22Rv1 (cell line): ENCODE data around the gene FIGNL2.

Experiments
- H3K27ac ChIP-seq: fragments of 450-650 bp; 2 replicates; pipeline ENCODE4 v1.5.1; 2017
- CTCF ChIP-seq: fragments of 450-650 bp; IDR thresholded peaks from 2 replicates; pipeline ENCODE4 v1.5.1; 2017; ENCODE audit warnings: mild to moderate bottlenecking
- ZFX ChIP-seq: fragments of 450-650 bp; IDR thresholded peaks from 2 replicates; pipeline ENCODE4 v1.6.1; 2017; ENCODE audit warnings: antibody characterized with exemption, borderline replicate concordance

Gene FIGNL2

GRCh38 chr12:51829641-51830040 is 18.9 kb downstream of the FIGNL2 start:
- TF ChIP-seq CTCF (no peak), ZFX (no peak)
- H3K27ac ChIP-seq = no peak overlapping the region

GRCh38 chr12:51829011-51829481 is 19.5 kb downstream of the FIGNL2 start:
- TF ChIP-seq ZFX (no peak), CTCF (no peak)
- no peak overlapping the region for H3K27ac ChIP-seq

GRCh38 chr12:51827925-51828818 is 20.3 kb downstream of the FIGNL2 start:
- H3K27ac ChIP-seq = no peak overlapping the region
- no peak for TF ChIP-seq CTCF
- TF ChIP-seq ZFX = no peak

- no peak for TF ChIP-seq CTCF
- no peak for TF ChIP-seq ZFX
- H3K27ac ChIP-seq = no peak overlapping the region
These were observed 21.6 kb downstream of the FIGNL2 start for GRCh38 chr12:51826881-51827280.

GRCh38 chr12:51825216-51825615 is 23.3 kb downstream of the FIGNL2 start:
- no peak overlapping the region for H3K27ac ChIP-seq
- no peak for TF ChIP-seq ZFX
- no peak for TF ChIP-seq CTCF

- TF ChIP-seq CTCF (peak; percentile 89), ZFX (no peak)
- peak overlapping the region; percentile 94 for H3K27ac ChIP-seq
These were observed 24.5 kb downstream of the FIGNL2 start for GRCh38 chr12:51823875-51824565.

GRCh38 chr12:51822956-51823355 is 25.6 kb downstream of the FIGNL2 start:
- peak overlapping the region; percentile 94; the same call in 1 of the 2 replicates for H3K27ac ChIP-seq
- TF ChIP-seq ZFX (no peak), CTCF (no peak)
